HepG2 (cell line): ENCODE measurements around the gene UROD. TPM values are rescaled to one million over a fixed set of nuclear protein-coding genes. Genes with fewer than 3 reads are reported as not detected.

Experiments used
- ATAC-seq: fragments of 200-7000 bp; cut with Tn5 transposase; 3 replicates; pipeline ENCODE4 v1.9.1; 2020; ENCODE audit warnings: mild to moderate bottlenecking, moderate library complexity
- BruUV-seq: library from RNA; stranded (reverse); fragments of 400-500 nt; replicated peaks from 2 replicates; lab custom pipeline; 2021; lab: Mats Ljungman, UMichigan
- CTCF ChIA-PET: fragments of 300-600 bp; formaldehyde crosslinking; extraction: SDS; loops from one replicate; lab custom pipeline; 2021; ENCODE audit warnings: low total read pairs, inconsistent platforms, low intra/inter-chr PET ratio; lab: Yijun Ruan, JAX
- POLR2A ChIA-PET: fragments of 350-600 bp; sonication (Branson Sonifier 250); formaldehyde crosslinking; loops from one replicate; lab custom pipeline; 2020; ENCODE audit warnings: antibody characterized with exemption, inconsistent platforms; lab: Yijun Ruan, JAX
- DNase-seq: peaks from one replicate; pipeline ENCODE4 v3.0.0-alpha.2; 2015; ENCODE audit warnings: low spot score
- FAIRE-seq: peaks from 3 replicates; lab custom pipeline; 2011; peaks lifted over from hg19 to GRCh38; lab: Jason Lieb, UNC
- H2AFZ ChIP-seq: one replicate; pipeline ENCODE4 v1.6.1; 2011; ENCODE audit warnings: low read length, inconsistent platforms
- H3K27ac ChIP-seq: fragments of 300-600 bp; 3 replicates; pipeline ENCODE4 v1.8.0; 2011; ENCODE audit warnings: mixed run types, mild to moderate bottlenecking, mixed read lengths, low read length, inconsistent platforms; ENCODE audit not compliant: insufficient read depth; ENCODE audit errors: extremely low read length
- H3K27me3 ChIP-seq, 2 experiments: fragments of 200-600 bp in 1 of 2; 2 replicates in 1 of 2; 3 replicates in 1 of 2; pipeline versions ENCODE4 v1.6.0 to v1.8.0; 2011; ENCODE audit warnings: low read length in 2 of 2, mild to moderate bottlenecking in 2 of 2, moderate library complexity in 2 of 2, inconsistent platforms in 1 of 2; ENCODE audit not compliant: insufficient read depth in 2 of 2, control insufficient read depth in 1 of 2
- H3K36me3 ChIP-seq, 2 experiments: fragments of 200-600 bp in 1 of 2; replicated peaks in 1 of 2; 2 replicates in 1 of 2; 3 replicates in 1 of 2; pipeline versions ENCODE4 v1.5.1 to v1.8.0; 2011; ENCODE audit warnings: low read length in 2 of 2, inconsistent platforms in 1 of 2; ENCODE audit not compliant: insufficient read depth in 2 of 2, control insufficient read depth in 1 of 2
- H3K4me1 ChIP-seq: 2 replicates; pipeline ENCODE4 v1.5.1; 2012; ENCODE audit warnings: low read length, inconsistent platforms; ENCODE audit not compliant: insufficient read depth
- H3K4me2 ChIP-seq: 2 replicates; pipeline ENCODE4 v1.6.0; 2011; ENCODE audit warnings: low read depth, low read length, inconsistent platforms
- H3K4me3 ChIP-seq, 3 experiments: fragments of 200-600 bp in 1 of 3; sonication (generic), shearing (Covaris generic) in 1 of 3; replicated peaks in 1 of 3; 2 replicates each; pipeline ENCODE4 v1.5.1; 2011 to 2016; ENCODE audit warnings: low read length in 3 of 3, inconsistent platforms in 2 of 3, low read depth in 2 of 3, mild to moderate bottlenecking in 2 of 3, control low read depth in 1 of 3, mixed read lengths in 1 of 3; ENCODE audit not compliant: insufficient read depth in 1 of 3
- H3K79me2 ChIP-seq: one replicate; pipeline ENCODE4 v1.6.1; 2011; ENCODE audit warnings: low read length, inconsistent platforms; ENCODE audit not compliant: insufficient read depth
- H3K9ac ChIP-seq: 2 replicates; pipeline ENCODE4 v1.6.0; 2011; ENCODE audit warnings: mild to moderate bottlenecking, low read depth, low read length, inconsistent platforms; ENCODE audit not compliant: insufficient read depth
- H3K9me3 ChIP-seq: 2 replicates; pipeline ENCODE4 v1.5.1; 2012; ENCODE audit warnings: mild to moderate bottlenecking, low read length
- H4K20me1 ChIP-seq: 2 replicates; pipeline ENCODE4 v1.6.0; 2011; ENCODE audit warnings: inconsistent platforms, mild to moderate bottlenecking, low read length, moderate library complexity; ENCODE audit not compliant: insufficient read depth
- CENPT ChIP-seq: sonication (generic); formaldehyde crosslinking; IDR thresholded peaks from 2 replicates; pipeline ENCODE4 v1.8.0; 2022; ENCODE audit warnings: low read depth, mild to moderate bottlenecking, moderate library complexity, missing genetic modification reagents
- KDM6A ChIP-seq: IDR thresholded peaks from 2 replicates; pipeline ENCODE4 v1.6.1; 2016; ENCODE audit warnings: low read depth
- MED1 ChIP-seq: sonication (generic); formaldehyde crosslinking; IDR thresholded peaks from 2 replicates; pipeline ENCODE4 v1.4.0; 2020; ENCODE audit warnings: missing genetic modification reagents
- MEIS2 ChIP-seq: sonication (generic); formaldehyde crosslinking; IDR thresholded peaks from 2 replicates; pipeline ENCODE4 v1.9.0; 2021; ENCODE audit warnings: mild to moderate bottlenecking, missing genetic modification reagents
- MNT ChIP-seq: fragments of 450-650 bp; IDR thresholded peaks from 2 replicates; pipeline ENCODE4 v1.6.1; 2016
- PRPF4 ChIP-seq: fragments of 200-400 bp; formaldehyde crosslinking; IDR thresholded peaks from 2 replicates; pipeline ENCODE4 v1.6.1; 2016; ENCODE audit warnings: low read length, low read depth; ENCODE audit not compliant: poor library complexity, severe bottlenecking
- RBM39 ChIP-seq: fragments of 200-400 bp; formaldehyde crosslinking; IDR thresholded peaks from one replicate; pipeline ENCODE4 v1.6.1; 2018; ENCODE audit warnings: antibody characterized with exemption, mild to moderate bottlenecking, low read depth, low read length; ENCODE audit not compliant: poor library complexity, severe bottlenecking
- SSRP1 ChIP-seq: IDR thresholded peaks from 2 replicates; pipeline ENCODE4 v1.6.1; 2016; ENCODE audit warnings: control low read depth
- ZNF576 ChIP-seq: sonication (generic); formaldehyde crosslinking; IDR thresholded peaks from 2 replicates; pipeline ENCODE4 v1.4.0; 2020; ENCODE audit warnings: mild to moderate bottlenecking, missing genetic modification reagents
- ZNF713 ChIP-seq: sonication (generic); formaldehyde crosslinking; IDR thresholded peaks from 2 replicates; pipeline ENCODE4 v1.4.0; 2020; ENCODE audit warnings: mild to moderate bottlenecking, missing genetic modification reagents
- WGBS: methylation state at CpG from one replicate; pipeline ENCODE4 v1.1.6; 2017; ENCODE audit warnings: low lambda C conversion rate; 5-methylcytosine and 5-hydroxymethylcytosine counted together
- in situ Hi-C: cut with HindIII; loops from 2 replicates; pipeline ENCODE4 v1.10.0; 2017; ENCODE audit warnings: low pct_unique_long_range_greater_than_20kb; ENCODE audit not compliant: extremely low pct_ligation_motif_present
- intact Hi-C: fragments of 100-400 bp; cut with micrococcal nuclease; formaldehyde crosslinking; loops from one replicate; pipeline ENCODE4 v1.10.0; 2022; ENCODE audit not compliant: unreplicated experiment
- polyA plus RNA-seq, 8 experiments: library from polyadenylated mRNA; depleted of rRNA in 3 of 8; stranded (reverse) in 7 of 8; unstranded in 1 of 8; fragments of >200 nt; fragmentation: Illumina TruSeq in 4 of 8; extraction: Trizol in 4 of 8; gene quantifications; 2 replicates each; pipeline versions ENCODE4 v1.2.1 to v1.2.3, GENCODE V29; 2011 to 2016; ENCODE audit warnings: low read depth in 4 of 8, missing spikeins in 1 of 8, mixed read lengths in 1 of 8; ENCODE audit not compliant: insufficient read depth in 1 of 8
- total RNA-seq, 5 experiments: library from RNA; depleted of rRNA; stranded (reverse); fragments of >200 nt; fragmentation: Illumina TruSeq; extraction: Trizol; gene quantifications; 2 replicates each; pipeline ENCODE4 v1.2.3, GENCODE V29; 2016; ENCODE audit warnings: low read depth in 1 of 5
- TF ChIP-seq, protein P1 (sequence below): sonication (generic); formaldehyde crosslinking; IDR thresholded peaks from 2 replicates; pipeline ENCODE4 v1.5.0; 2020; ENCODE audit warnings: mild to moderate bottlenecking, missing genetic modification reagents, moderate library complexity
- TF ChIP-seq, protein P2 (sequence below): sonication (generic); formaldehyde crosslinking; IDR thresholded peaks from 2 replicates; pipeline ENCODE4 v1.9.0; 2022; ENCODE audit warnings: missing genetic modification reagents, mild to moderate bottlenecking, borderline replicate concordance

UROD gene
- total and polyA plus RNA-seq, 2 of the 13 experiments (the other 11 are each of a cell fraction or from before 2014, with no cell fraction given): 162 to 171 TPM

GRCh38 chr1:45008516-45008915 lies 3.5 kb upstream of the UROD start:
- H3K4me3 ChIP-seq: no peak overlapping the region
- peaks cover 18% of the 10 kb centered on the region for H3K4me1 ChIP-seq
- H3K9ac ChIP-seq: no peak overlapping the region
- 95% methylated on average over 7 of the region's 12 CpGs for WGBS
- CTCF ChIA-PET: no interaction called here
- intact Hi-C loops: no loop called here
- H3K27me3 ChIP-seq: no peaks in the 10 kb centered on the region; a peak in 1 of 5 replicates
- no TSS peak for BruUV-seq
- no peak for TF ChIP-seq KDM6A
- no peak for TF ChIP-seq CENPT (CRISPR knock-in tag)
- no peak for TF ChIP-seq ZNF713
- TF ChIP-seq, protein P1, sequence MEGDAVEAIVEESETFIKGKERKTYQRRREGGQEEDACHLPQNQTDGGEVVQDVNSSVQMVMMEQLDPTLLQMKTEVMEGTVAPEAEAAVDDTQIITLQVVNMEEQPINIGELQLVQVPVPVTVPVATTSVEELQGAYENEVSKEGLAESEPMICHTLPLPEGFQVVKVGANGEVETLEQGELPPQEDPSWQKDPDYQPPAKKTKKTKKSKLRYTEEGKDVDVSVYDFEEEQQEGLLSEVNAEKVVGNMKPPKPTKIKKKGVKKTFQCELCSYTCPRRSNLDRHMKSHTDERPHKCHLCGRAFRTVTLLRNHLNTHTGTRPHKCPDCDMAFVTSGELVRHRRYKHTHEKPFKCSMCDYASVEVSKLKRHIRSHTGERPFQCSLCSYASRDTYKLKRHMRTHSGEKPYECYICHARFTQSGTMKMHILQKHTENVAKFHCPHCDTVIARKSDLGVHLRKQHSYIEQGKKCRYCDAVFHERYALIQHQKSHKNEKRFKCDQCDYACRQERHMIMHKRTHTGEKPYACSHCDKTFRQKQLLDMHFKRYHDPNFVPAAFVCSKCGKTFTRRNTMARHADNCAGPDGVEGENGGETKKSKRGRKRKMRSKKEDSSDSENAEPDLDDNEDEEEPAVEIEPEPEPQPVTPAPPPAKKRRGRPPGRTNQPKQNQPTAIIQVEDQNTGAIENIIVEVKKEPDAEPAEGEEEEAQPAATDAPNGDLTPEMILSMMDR (CRISPR knock-in tag): no peak
- no peak for TF ChIP-seq ZNF576 (CRISPR knock-in tag)
- TF ChIP-seq PRPF4: no peak
- no peak for TF ChIP-seq RBM39
- no peak for TF ChIP-seq SSRP1 (CRISPR knock-in tag)
- no peak for TF ChIP-seq MED1
- no peak for TF ChIP-seq MEIS2 (CRISPR knock-in tag)
- no peak for TF ChIP-seq MNT
- TF ChIP-seq, protein P2, sequence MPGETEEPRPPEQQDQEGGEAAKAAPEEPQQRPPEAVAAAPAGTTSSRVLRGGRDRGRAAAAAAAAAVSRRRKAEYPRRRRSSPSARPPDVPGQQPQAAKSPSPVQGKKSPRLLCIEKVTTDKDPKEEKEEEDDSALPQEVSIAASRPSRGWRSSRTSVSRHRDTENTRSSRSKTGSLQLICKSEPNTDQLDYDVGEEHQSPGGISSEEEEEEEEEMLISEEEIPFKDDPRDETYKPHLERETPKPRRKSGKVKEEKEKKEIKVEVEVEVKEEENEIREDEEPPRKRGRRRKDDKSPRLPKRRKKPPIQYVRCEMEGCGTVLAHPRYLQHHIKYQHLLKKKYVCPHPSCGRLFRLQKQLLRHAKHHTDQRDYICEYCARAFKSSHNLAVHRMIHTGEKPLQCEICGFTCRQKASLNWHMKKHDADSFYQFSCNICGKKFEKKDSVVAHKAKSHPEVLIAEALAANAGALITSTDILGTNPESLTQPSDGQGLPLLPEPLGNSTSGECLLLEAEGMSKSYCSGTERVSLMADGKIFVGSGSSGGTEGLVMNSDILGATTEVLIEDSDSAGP (CRISPR knock-in tag): no peak
- no peak for DNase-seq
- H4K20me1 ChIP-seq: no peaks in the 10 kb centered on the region
- peaks cover 25 to 58% of the 10 kb centered on the region in 2 experiments for H3K36me3 ChIP-seq
- peaks cover 20% of the 10 kb centered on the region for H3K79me2 ChIP-seq
- POLR2A ChIA-PET: no interaction called here
- no peak overlapping the region for H2AFZ ChIP-seq
- H3K9me3 ChIP-seq: no peaks in the 10 kb centered on the region
- no peak overlapping the region for H3K27ac ChIP-seq
- FAIRE-seq: no peak
- no peak overlapping the region for H3K4me2 ChIP-seq
- ATAC-seq: no peak
- in situ Hi-C loops: loop anchor here (25.0 kb wide), 1 partner anchor 171 kb away; the partner anchor contains the start of gene PTCH2
